ENCODE measurements around the gene ZNF618.

Gene ZNF618

GRCh38 chr9:113914517-113914916 is 38.4 kb downstream of the ZNF618 start:
- DNase-seq, result no peak

GRCh38 chr9:113915817-113916434 is 39.8 kb downstream of the ZNF618 start:
- no peak for DNase-seq

GRCh38 chr9:113916931-113917330 is 40.8 kb downstream of the ZNF618 start:
- DNase-seq, result no peak

GRCh38 chr9:113918697-113919350 is 42.7 kb downstream of the ZNF618 start:
- no peak for DNase-seq

- DNase-seq, result no peak
Measured at GRCh38 chr9:113919382-113919781, 43.3 kb downstream of the ZNF618 start.

GRCh38 chr9:113919871-113920270 is 43.8 kb downstream of the ZNF618 start:
- DNase-seq, result no peak

GRCh38 chr9:113920872-113921271 is 44.8 kb downstream of the ZNF618 start:
- no peak for DNase-seq

- no peak for DNase-seq
Measured at GRCh38 chr9:113921396-113921925, 45.4 kb downstream of the ZNF618 start.

- no peak for DNase-seq
Measured at GRCh38 chr9:113922160-113922559, 46.1 kb downstream of the ZNF618 start.

- DNase-seq, result no peak
Measured at GRCh38 chr9:113926211-113926610, 50.1 kb downstream of the ZNF618 start.

- no peak for DNase-seq
Measured at GRCh38 chr9:113927277-113927676, 51.2 kb downstream of the ZNF618 start.

- no peak for DNase-seq
Measured at GRCh38 chr9:113928269-113928668, 52.2 kb downstream of the ZNF618 start.

- no peak for DNase-seq
Measured at GRCh38 chr9:113929634-113930389, 53.7 kb downstream of the ZNF618 start.

- DNase-seq, result no peak
Measured at GRCh38 chr9:113930390-113930783, 54.3 kb downstream of the ZNF618 start.

- no peak for DNase-seq
Measured at GRCh38 chr9:113931140-113931539, 55.0 kb downstream of the ZNF618 start.

GRCh38 chr9:113931777-113932176 is 55.7 kb downstream of the ZNF618 start:
- no peak for DNase-seq

- DNase-seq, result no peak
Measured at GRCh38 chr9:113932906-113933584, 56.9 kb downstream of the ZNF618 start.

GRCh38 chr9:113933671-113934070 is 57.6 kb downstream of the ZNF618 start:
- no peak for DNase-seq

GRCh38 chr9:113934167-113934828 is 58.2 kb downstream of the ZNF618 start:
- DNase-seq, result no peak

GRCh38 chr9:113934829-113935676 is 58.9 kb downstream of the ZNF618 start:
- no peak for DNase-seq

GRCh38 chr9:113935677-113936380 is 59.7 kb downstream of the ZNF618 start:
- no peak for DNase-seq
